Hepatocyte (in vitro differentiated cells): ENCODE measurements around the gene GPALPP1.

Experiments used
- EZH2 ChIP-seq: fragments of 200-600 bp; sonication (generic); IDR thresholded peaks from 2 replicates; pipeline ENCODE4 v1.6.1; 2016; ENCODE audit warnings: antibody characterized with exemption, mild to moderate bottlenecking, borderline replicate concordance
- EZH2phosphoT487 ChIP-seq: fragments of 200-600 bp; sonication (generic); IDR thresholded peaks from one replicate; pipeline ENCODE4 v1.6.1; 2018; ENCODE audit warnings: antibody characterized with exemption, mild to moderate bottlenecking, low read depth, moderate library complexity; ENCODE audit not compliant: unreplicated experiment, severe bottlenecking
- TF ChIP-seq, protein P1 (sequence below): fragments of 200-600 bp; sonication (generic); IDR thresholded peaks from 2 replicates; pipeline ENCODE4 v1.5.1; 2016; ENCODE audit warnings: antibody characterized with exemption, mild to moderate bottlenecking; ENCODE audit not compliant: poor library complexity

DNA sequence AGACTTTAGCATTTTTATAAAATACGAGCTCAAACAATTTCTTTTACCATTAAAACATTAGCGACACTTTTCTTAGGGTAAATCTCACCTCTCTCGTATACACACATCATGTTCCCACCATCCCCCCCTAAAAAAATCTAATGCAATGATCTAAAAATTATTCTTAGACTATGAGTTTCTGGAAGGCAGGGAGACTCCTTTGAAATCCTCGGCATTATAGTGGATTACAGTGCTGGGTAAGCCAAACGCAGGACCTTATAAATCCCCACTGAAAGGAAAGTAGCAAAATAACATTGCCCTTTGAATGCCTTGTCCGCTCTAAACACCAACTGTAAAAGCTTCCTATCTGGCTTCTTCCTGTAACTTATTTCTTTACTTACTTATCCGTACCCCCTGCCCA, 35.1 kb upstream of the GPALPP1 start:
- TF ChIP-seq, protein P1, sequence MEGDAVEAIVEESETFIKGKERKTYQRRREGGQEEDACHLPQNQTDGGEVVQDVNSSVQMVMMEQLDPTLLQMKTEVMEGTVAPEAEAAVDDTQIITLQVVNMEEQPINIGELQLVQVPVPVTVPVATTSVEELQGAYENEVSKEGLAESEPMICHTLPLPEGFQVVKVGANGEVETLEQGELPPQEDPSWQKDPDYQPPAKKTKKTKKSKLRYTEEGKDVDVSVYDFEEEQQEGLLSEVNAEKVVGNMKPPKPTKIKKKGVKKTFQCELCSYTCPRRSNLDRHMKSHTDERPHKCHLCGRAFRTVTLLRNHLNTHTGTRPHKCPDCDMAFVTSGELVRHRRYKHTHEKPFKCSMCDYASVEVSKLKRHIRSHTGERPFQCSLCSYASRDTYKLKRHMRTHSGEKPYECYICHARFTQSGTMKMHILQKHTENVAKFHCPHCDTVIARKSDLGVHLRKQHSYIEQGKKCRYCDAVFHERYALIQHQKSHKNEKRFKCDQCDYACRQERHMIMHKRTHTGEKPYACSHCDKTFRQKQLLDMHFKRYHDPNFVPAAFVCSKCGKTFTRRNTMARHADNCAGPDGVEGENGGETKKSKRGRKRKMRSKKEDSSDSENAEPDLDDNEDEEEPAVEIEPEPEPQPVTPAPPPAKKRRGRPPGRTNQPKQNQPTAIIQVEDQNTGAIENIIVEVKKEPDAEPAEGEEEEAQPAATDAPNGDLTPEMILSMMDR, result no peak
- TF ChIP-seq EZH2 (no peak), EZH2phosphoT487 (no peak)
